ENCODE data around the gene JAG1.

The JAG1 gene

DNA sequence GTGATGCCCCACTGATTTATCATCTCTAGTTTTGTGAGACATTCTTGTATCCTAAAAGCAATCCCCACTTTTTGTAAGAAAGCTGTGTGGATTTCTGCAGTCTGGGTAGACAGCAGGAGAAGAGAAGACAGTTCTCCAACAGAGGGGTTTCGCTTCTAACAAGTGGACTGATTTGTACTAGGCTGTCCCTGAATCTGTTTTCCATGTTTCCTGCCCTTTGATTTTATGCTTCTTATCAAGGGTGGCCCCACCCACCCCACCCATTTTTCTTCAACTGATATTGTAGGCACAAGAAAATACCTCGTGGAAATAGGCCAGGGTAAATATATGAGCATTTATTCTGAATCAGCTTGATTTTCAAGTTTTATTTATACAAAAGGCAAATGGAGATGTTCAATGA is 25.7 kb upstream of the JAG1 start:
- H2BK5ac ChIP-seq (ENCODE audit: low read depth, low read length, poor library complexity) = no peak overlapping the region

GRCh38 chr20:10696650-10697049 is 22.9 kb upstream of the JAG1 start:
- no CpG with 5 or more reads among the region's 5 CpGs for WGBS (ENCODE audit: extremely low coverage, insufficient coverage, insufficient read length)
- Histone ChIP-seq H2AFZ (ENCODE audit: insufficient read depth, low read length, poor library complexity) (no peak overlapping the region), H3K79me1 (ENCODE audit: low read length) (no peaks in the 10 kb centered on the region)

More for the DNA sequence above, 25.7 kb upstream of the JAG1 start:
- no peak overlapping the region for H2BK120ac ChIP-seq (ENCODE audit: insufficient read depth, low read length, poor library complexity)
- no peak overlapping the region for H4K8ac ChIP-seq (ENCODE audit: low read depth, low read length)
- no peaks in the 10 kb centered on the region for H3K4me1 ChIP-seq (ENCODE audit: control insufficient read depth in 1 of 2, insufficient read depth in 2 of 2, low read length in 2 of 2)
- H3K27me3 ChIP-seq (ENCODE audit: insufficient read depth, low read length) = no peaks in the 10 kb centered on the region
- H3K18ac ChIP-seq (ENCODE audit: low read length) = no peak overlapping the region
- H3K4me3 ChIP-seq (ENCODE audit: low read depth, low read length) = no peak overlapping the region
- H3K79me2 ChIP-seq (ENCODE audit: control insufficient read depth, insufficient read depth, low read length, poor library complexity) = no peaks in the 10 kb centered on the region
- no peaks in the 10 kb centered on the region for H3K9me3 ChIP-seq (ENCODE audit: insufficient read depth, low read depth, low read length)
- H2BK12ac ChIP-seq (ENCODE audit: low read length) = no peak overlapping the region
- DNase-seq = no peak
- no peak overlapping the region for H3K9ac ChIP-seq (ENCODE audit: low read length)
- H3K36me3 ChIP-seq (ENCODE audit: control insufficient read depth in 1 of 2, insufficient read depth in 2 of 2, low read length in 2 of 2) = no peaks in the 10 kb centered on the region
- H3K4ac ChIP-seq (ENCODE audit: low read depth, low read length) = no peak overlapping the region
- no peak overlapping the region for H3K27ac ChIP-seq (ENCODE audit: low read depth, low read length)
- H3K23ac ChIP-seq (ENCODE audit: low read length) = no peak overlapping the region
- H3K4me2 ChIP-seq (ENCODE audit: low read length) = no peak overlapping the region
- WGBS (ENCODE audit: extremely low coverage, insufficient coverage, insufficient read length) = no CpG with 5 or more reads among the region's 2 CpGs
- H2AFZ ChIP-seq (ENCODE audit: insufficient read depth, low read length, poor library complexity) = no peak overlapping the region
- H4K91ac ChIP-seq (ENCODE audit: low read depth, low read length) = no peak overlapping the region
- no peak overlapping the region for H3K14ac ChIP-seq (ENCODE audit: low read length)
- H2AK5ac ChIP-seq (ENCODE audit: low read length) = no peak overlapping the region
- no peaks in the 10 kb centered on the region for H3K79me1 ChIP-seq (ENCODE audit: low read length)
- H4K12ac ChIP-seq (ENCODE audit: low read depth, low read length) = no peak overlapping the region

GRCh38 chr20:10689385-10689784 is 15.6 kb upstream of the JAG1 start:
- Histone ChIP-seq H3K9me3 (ENCODE audit: insufficient read depth, low read depth, low read length) (no peaks in the 10 kb centered on the region), H2BK5ac (ENCODE audit: low read depth, low read length, poor library complexity) (no peak overlapping the region), H3K9ac (ENCODE audit: low read length) (no peak overlapping the region), H2BK12ac (ENCODE audit: low read length) (no peak overlapping the region), H3K23ac (ENCODE audit: low read length) (no peak overlapping the region), H3K4ac (ENCODE audit: low read depth, low read length) (no peak overlapping the region), H3K4me1 (ENCODE audit: control insufficient read depth in 1 of 2, insufficient read depth in 2 of 2, low read length in 2 of 2) (no peaks in the 10 kb centered on the region), H3K14ac (ENCODE audit: low read length) (no peak overlapping the region), H4K12ac (ENCODE audit: low read depth, low read length) (no peak overlapping the region), H3K79me2 (ENCODE audit: control insufficient read depth, insufficient read depth, low read length, poor library complexity) (no peaks in the 10 kb centered on the region), H3K18ac (ENCODE audit: low read length) (no peak overlapping the region), H3K4me2 (ENCODE audit: low read length) (no peak overlapping the region), H2BK120ac (ENCODE audit: insufficient read depth, low read length, poor library complexity) (no peak overlapping the region), H3K27ac (ENCODE audit: low read depth, low read length) (no peak overlapping the region), H3K27me3 (ENCODE audit: insufficient read depth, low read length) (no peaks in the 10 kb centered on the region), H3K36me3 (ENCODE audit: control insufficient read depth in 1 of 2, insufficient read depth in 2 of 2, low read length in 2 of 2) (no peaks in the 10 kb centered on the region), H2AK5ac (ENCODE audit: low read length) (no peak overlapping the region), H4K91ac (ENCODE audit: low read depth, low read length) (no peak overlapping the region), H4K8ac (ENCODE audit: low read depth, low read length) (no peak overlapping the region), H3K4me3 (ENCODE audit: low read depth, low read length) (no peak overlapping the region), H2AFZ (ENCODE audit: insufficient read depth, low read length, poor library complexity) (no peak overlapping the region), H3K79me1 (ENCODE audit: low read length) (no peaks in the 10 kb centered on the region)
- DNase-seq = no peak
- WGBS (ENCODE audit: extremely low coverage, insufficient coverage, insufficient read length) = no CpG with 5 or more reads among the region's 1 CpG

More at GRCh38 chr20:10696650-10697049, 22.9 kb upstream of the JAG1 start:
- no peak overlapping the region for H3K14ac ChIP-seq (ENCODE audit: low read length)
- H3K4ac ChIP-seq (ENCODE audit: low read depth, low read length) = no peak overlapping the region
- H3K4me1 ChIP-seq (ENCODE audit: control insufficient read depth in 1 of 2, insufficient read depth in 2 of 2, low read length in 2 of 2) = no peaks in the 10 kb centered on the region
- no peak overlapping the region for H3K27ac ChIP-seq (ENCODE audit: low read depth, low read length)
- H3K23ac ChIP-seq (ENCODE audit: low read length) = no peak overlapping the region
- H2BK120ac ChIP-seq (ENCODE audit: insufficient read depth, low read length, poor library complexity) = no peak overlapping the region
- H3K36me3 ChIP-seq (ENCODE audit: control insufficient read depth in 1 of 2, insufficient read depth in 2 of 2, low read length in 2 of 2) = no peaks in the 10 kb centered on the region
- H2BK5ac ChIP-seq (ENCODE audit: low read depth, low read length, poor library complexity) = no peak overlapping the region
- H4K8ac ChIP-seq (ENCODE audit: low read depth, low read length) = no peak overlapping the region
- H3K9me3 ChIP-seq (ENCODE audit: insufficient read depth, low read depth, low read length) = no peaks in the 10 kb centered on the region
- H3K27me3 ChIP-seq (ENCODE audit: insufficient read depth, low read length) = no peaks in the 10 kb centered on the region
- H4K91ac ChIP-seq (ENCODE audit: low read depth, low read length) = no peak overlapping the region
- no peak overlapping the region for H3K9ac ChIP-seq (ENCODE audit: low read length)
- H4K12ac ChIP-seq (ENCODE audit: low read depth, low read length) = no peak overlapping the region
- H2BK12ac ChIP-seq (ENCODE audit: low read length) = no peak overlapping the region
- no peak overlapping the region for H3K18ac ChIP-seq (ENCODE audit: low read length)
- DNase-seq = peak in 1 of 2 donors; percentile 56
- H3K4me3 ChIP-seq (ENCODE audit: low read depth, low read length) = no peak overlapping the region
- no peak overlapping the region for H3K4me2 ChIP-seq (ENCODE audit: low read length)
- H3K79me2 ChIP-seq (ENCODE audit: control insufficient read depth, insufficient read depth, low read length, poor library complexity) = no peaks in the 10 kb centered on the region
- H2AK5ac ChIP-seq (ENCODE audit: low read length) = no peak overlapping the region

DNA sequence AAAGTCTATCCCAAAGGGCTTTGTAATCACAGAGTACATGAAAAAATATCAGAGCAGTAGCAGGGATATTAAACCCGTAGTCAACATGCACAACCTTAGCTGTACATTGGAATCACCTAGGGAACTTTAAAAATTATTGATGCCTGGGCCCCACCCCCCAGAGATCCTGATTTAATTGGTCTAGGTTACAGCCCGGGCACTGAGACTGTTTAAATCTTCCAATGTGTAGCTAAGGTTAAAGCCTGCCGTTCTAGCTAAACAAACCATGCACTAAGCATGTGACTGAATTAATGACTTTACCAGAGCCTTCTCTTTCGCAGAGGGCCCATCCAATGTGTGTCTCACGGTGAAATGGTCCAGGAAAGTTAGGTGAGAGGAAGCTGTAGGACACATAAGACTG is 14.1 kb upstream of the JAG1 start:
- Histone ChIP-seq H3K4me2 (ENCODE audit: low read length) (no peak overlapping the region), H2AK5ac (ENCODE audit: low read length) (no peak overlapping the region), H3K4ac (ENCODE audit: low read depth, low read length) (no peak overlapping the region), H3K18ac (ENCODE audit: low read length) (no peak overlapping the region), H3K14ac (ENCODE audit: low read length) (no peak overlapping the region), H3K4me3 (ENCODE audit: low read depth, low read length) (no peak overlapping the region), H4K12ac (ENCODE audit: low read depth, low read length) (no peak overlapping the region), H3K9me3 (ENCODE audit: insufficient read depth, low read depth, low read length) (no peaks in the 10 kb centered on the region), H3K9ac (ENCODE audit: low read length) (no peak overlapping the region), H3K79me2 (ENCODE audit: control insufficient read depth, insufficient read depth, low read length, poor library complexity) (no peaks in the 10 kb centered on the region), H3K36me3 (ENCODE audit: control insufficient read depth in 1 of 2, insufficient read depth in 2 of 2, low read length in 2 of 2) (no peaks in the 10 kb centered on the region), H4K91ac (ENCODE audit: low read depth, low read length) (no peak overlapping the region), H2BK12ac (ENCODE audit: low read length) (no peak overlapping the region), H2BK5ac (ENCODE audit: low read depth, low read length, poor library complexity) (no peak overlapping the region), H2BK120ac (ENCODE audit: insufficient read depth, low read length, poor library complexity) (no peak overlapping the region), H4K8ac (ENCODE audit: low read depth, low read length) (no peak overlapping the region), H2AFZ (ENCODE audit: insufficient read depth, low read length, poor library complexity) (no peak overlapping the region), H3K23ac (ENCODE audit: low read length) (no peak overlapping the region), H3K27ac (ENCODE audit: low read depth, low read length) (no peak overlapping the region), H3K27me3 (ENCODE audit: insufficient read depth, low read length) (no peaks in the 10 kb centered on the region), H3K4me1 (ENCODE audit: control insufficient read depth in 1 of 2, insufficient read depth in 2 of 2, low read length in 2 of 2) (no peaks in the 10 kb centered on the region), H3K79me1 (ENCODE audit: low read length) (no peaks in the 10 kb centered on the region)
- no peak for DNase-seq
- no CpG with 5 or more reads among the region's 5 CpGs for WGBS (ENCODE audit: extremely low coverage, insufficient coverage, insufficient read length)
